ENCODE data around the gene ACP6. TPM values are rescaled to one million over a fixed set of nuclear protein-coding genes. Genes with fewer than 3 reads are reported as not detected.

The ACP6 gene
- total and polyA plus RNA-seq, 2 of the 13 experiments (the other 11 are each of a cell fraction or from before 2014, with no cell fraction given), result 18.1 to 33.7 TPM

DNA sequence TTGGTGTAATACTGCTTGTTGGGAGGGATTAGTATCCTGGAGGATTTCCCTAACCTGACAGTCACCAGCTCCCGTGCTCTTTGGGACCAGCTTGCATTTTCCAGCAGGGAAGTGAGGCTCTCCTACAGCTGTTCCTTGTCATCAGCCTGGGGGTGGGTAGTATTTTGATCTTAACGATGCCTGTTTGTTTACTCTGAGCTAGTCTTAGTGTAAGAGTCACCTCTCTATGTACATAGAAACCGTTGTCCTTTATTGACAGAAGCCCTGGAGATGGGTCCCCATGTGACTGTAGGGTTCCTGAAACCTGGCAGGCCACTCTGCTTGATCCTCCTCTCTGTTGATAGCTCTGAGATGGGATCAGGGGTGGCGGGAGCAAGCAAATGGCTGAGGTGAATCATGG lies 58.0 kb downstream of the ACP6 start (continued):
- TF ChIP-seq, protein P1, sequence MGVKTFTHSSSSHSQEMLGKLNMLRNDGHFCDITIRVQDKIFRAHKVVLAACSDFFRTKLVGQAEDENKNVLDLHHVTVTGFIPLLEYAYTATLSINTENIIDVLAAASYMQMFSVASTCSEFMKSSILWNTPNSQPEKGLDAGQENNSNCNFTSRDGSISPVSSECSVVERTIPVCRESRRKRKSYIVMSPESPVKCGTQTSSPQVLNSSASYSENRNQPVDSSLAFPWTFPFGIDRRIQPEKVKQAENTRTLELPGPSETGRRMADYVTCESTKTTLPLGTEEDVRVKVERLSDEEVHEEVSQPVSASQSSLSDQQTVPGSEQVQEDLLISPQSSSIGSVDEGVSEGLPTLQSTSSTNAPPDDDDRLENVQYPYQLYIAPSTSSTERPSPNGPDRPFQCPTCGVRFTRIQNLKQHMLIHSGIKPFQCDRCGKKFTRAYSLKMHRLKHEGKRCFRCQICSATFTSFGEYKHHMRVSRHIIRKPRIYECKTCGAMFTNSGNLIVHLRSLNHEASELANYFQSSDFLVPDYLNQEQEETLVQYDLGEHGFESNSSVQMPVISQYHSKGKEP (CRISPR knock-in tag; IDR thresholded peaks at IDR 0.05), result no peak
- TF ChIP-seq, protein P2, sequence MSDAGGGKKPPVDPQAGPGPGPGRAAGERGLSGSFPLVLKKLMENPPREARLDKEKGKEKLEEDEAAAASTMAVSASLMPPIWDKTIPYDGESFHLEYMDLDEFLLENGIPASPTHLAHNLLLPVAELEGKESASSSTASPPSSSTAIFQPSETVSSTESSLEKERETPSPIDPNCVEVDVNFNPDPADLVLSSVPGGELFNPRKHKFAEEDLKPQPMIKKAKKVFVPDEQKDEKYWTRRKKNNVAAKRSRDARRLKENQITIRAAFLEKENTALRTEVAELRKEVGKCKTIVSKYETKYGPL (CRISPR knock-in tag; IDR thresholded peaks at IDR 0.05), result no peak
- peak; percentile 67 for TF ChIP-seq FOXO1 (CRISPR knock-in tag; IDR thresholded peaks at IDR 0.05)
- TF ChIP-seq, protein P3, sequence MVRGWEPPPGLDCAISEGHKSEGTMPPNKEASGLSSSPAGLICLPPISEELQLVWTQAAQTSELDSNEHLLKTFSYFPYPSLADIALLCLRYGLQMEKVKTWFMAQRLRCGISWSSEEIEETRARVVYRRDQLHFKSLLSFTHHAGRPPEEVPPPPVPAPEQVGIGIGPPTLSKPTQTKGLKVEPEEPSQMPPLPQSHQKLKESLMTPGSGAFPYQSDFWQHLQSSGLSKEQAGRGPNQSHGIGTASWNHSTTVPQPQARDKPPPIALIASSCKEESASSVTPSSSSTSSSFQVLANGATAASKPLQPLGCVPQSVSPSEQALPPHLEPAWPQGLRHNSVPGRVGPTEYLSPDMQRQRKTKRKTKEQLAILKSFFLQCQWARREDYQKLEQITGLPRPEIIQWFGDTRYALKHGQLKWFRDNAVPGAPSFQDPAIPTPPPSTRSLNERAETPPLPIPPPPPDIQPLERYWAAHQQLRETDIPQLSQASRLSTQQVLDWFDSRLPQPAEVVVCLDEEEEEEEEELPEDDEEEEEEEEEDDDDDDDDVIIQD (CRISPR knock-in tag; IDR thresholded peaks at IDR 0.05; ENCODE audit: low read depth), result peak; percentile 72; the same call in 1 of the 2 replicates
- TF ChIP-seq AHDC1 (CRISPR knock-in tag; IDR thresholded peaks at IDR 0.05; ENCODE audit: borderline replicate concordance), result peak; percentile 84; the same call in 1 of the 2 replicates
- TF ChIP-seq SMAD3 (CRISPR knock-in tag; IDR thresholded peaks at IDR 0.05), result peak; percentile 40; the same call in 1 of the 2 replicates
- TF ChIP-seq ZNF574 (CRISPR knock-in tag; IDR thresholded peaks at IDR 0.05), result no peak
- TF ChIP-seq ZBTB21 (CRISPR knock-in tag; IDR thresholded peaks at IDR 0.05), result no peak
- TF ChIP-seq SSRP1 (CRISPR knock-in tag; IDR thresholded peaks at IDR 0.05), result no peak
- TF ChIP-seq ZNF276 (CRISPR knock-in tag; IDR thresholded peaks at IDR 0.05; ENCODE audit: low read depth), result no peak
- peak; percentile 32; the same call in 1 of the 2 replicates for TF ChIP-seq SMC3 (IDR thresholded peaks at IDR 0.05; ENCODE audit: low read length)
- TF ChIP-seq SP4 (CRISPR knock-in tag; IDR thresholded peaks at IDR 0.05), result 0 out of 2 replicates have a peak, but pooled peaks have one; percentile 16
